Astrocyte of the cerebellum (primary cell): ENCODE results near the gene CREB1.

Experiments used
- DNase-seq: peaks from one replicate; pipeline ENCODE4 v3.0.0-alpha.2; 2011; ENCODE audit warnings: low read depth
- H3K4me3 ChIP-seq: 2 replicates; pipeline ENCODE4 v1.5.1; 2011; ENCODE audit warnings: mild to moderate bottlenecking, low read depth, low read length, moderate library complexity
- in situ Hi-C: cut with HindIII; loops from 2 replicates; pipeline ENCODE4 v1.10.0; 2017; ENCODE audit warnings: low sequenced_read_pairs
- TF ChIP-seq, protein P1 (sequence below): IDR thresholded peaks from 2 replicates; pipeline ENCODE4 v1.5.1; 2012; ENCODE audit warnings: low read length, low read depth, moderate library complexity, mild to moderate bottlenecking; ENCODE audit errors: missing control alignments

The CREB1 gene

DNA sequence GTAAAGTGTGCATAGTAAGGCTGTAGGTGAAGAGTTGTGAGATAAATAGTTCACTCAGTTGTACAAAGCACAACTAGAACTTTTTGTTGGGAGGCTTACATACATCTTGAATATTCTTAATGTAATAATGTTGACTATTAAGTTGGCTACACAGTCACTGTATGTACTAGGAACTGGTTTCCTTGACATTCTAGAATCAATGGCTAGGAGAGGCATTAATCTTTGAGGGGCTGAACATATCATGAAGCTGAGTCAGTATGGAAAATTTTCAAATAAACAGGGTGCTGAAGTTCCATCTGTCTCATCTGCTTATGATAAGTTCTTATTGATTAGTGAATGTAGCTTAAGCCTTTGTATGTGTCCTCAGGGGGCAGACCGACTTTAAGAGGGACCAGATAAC lies 72.0 kb downstream of the CREB1 start:
- in situ Hi-C loops, result no loop called here
- DNase-seq, result no peak

DNA sequence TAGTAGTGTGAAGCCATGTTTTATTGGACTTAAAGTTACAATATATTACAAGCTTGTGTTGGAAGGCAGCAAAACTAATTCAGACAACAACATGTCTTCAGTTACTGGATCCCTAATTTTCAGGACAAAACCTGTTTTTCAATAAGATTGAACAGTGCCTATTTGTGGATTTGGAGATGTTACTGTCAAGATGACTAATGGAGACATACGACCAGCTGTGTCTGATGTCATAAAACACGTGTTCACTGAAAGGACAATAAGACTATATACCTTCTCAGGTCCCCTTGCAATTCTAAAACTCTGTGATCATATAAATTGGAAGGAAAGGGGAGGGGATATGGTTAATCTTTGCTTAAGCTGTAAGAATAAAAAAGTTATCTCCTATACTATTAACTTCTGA lies 73.7 kb downstream of the CREB1 start:
- DNase-seq, result no peak
- H3K4me3 ChIP-seq, result no peak overlapping the region
- TF ChIP-seq, protein P1, sequence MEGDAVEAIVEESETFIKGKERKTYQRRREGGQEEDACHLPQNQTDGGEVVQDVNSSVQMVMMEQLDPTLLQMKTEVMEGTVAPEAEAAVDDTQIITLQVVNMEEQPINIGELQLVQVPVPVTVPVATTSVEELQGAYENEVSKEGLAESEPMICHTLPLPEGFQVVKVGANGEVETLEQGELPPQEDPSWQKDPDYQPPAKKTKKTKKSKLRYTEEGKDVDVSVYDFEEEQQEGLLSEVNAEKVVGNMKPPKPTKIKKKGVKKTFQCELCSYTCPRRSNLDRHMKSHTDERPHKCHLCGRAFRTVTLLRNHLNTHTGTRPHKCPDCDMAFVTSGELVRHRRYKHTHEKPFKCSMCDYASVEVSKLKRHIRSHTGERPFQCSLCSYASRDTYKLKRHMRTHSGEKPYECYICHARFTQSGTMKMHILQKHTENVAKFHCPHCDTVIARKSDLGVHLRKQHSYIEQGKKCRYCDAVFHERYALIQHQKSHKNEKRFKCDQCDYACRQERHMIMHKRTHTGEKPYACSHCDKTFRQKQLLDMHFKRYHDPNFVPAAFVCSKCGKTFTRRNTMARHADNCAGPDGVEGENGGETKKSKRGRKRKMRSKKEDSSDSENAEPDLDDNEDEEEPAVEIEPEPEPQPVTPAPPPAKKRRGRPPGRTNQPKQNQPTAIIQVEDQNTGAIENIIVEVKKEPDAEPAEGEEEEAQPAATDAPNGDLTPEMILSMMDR, result no peak
- in situ Hi-C loops, result no loop called here

More for the DNA sequence above, 72.0 kb downstream of the CREB1 start:
- TF ChIP-seq, protein P1, result no peak
- H3K4me3 ChIP-seq, result no peak overlapping the region

GRCh38 chr2:207606399-207606798 lies 76.6 kb downstream of the CREB1 start:
- no peak overlapping the region for H3K4me3 ChIP-seq
- in situ Hi-C loops, result no loop called here
- TF ChIP-seq, protein P1, result no peak
- no peak for DNase-seq

DNA sequence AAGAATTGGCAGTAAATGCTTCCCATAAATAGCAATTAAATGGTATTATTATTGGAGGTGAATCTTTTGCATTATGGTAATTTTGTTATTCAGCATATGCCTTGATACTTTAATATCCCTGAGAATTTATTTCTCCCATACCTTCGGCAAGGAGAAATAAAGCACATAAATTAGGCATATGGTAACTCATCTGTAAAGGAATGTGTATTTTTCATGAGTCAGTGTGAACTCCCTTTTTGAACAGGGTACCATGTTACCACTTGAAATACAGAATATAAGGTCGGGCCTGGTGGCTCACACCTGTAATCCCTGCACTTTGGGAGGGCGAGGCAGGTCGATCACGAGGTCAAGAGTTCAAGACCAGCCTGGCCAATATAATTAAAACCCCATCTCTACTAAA lies 77.1 kb downstream of the CREB1 start:
- TF ChIP-seq, protein P1, result no peak
- in situ Hi-C loops, result no loop called here
- no peak overlapping the region for H3K4me3 ChIP-seq
- DNase-seq, result no peak

DNA sequence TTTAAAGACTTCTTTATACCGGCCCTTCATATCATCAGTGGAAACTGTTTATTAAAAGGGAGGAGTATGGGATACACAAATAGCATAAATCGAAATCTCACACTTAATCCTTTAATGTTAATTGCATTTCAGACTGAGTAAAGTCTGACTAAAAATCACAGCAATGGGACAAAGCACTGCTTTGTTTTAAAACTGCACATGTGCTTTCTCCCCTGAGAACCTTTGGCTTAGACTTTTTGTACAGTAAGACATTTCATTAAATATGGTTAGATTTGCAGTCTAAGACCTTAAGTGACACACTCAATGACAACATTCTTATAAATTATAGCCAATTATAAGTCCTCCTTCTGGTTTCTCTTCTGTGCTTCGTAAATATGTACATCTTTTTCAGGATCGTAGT lies 83.0 kb downstream of the CREB1 start:
- in situ Hi-C loops, result no loop called here
- no peak overlapping the region for H3K4me3 ChIP-seq
- TF ChIP-seq, protein P1, result no peak
- DNase-seq, result no peak

GRCh38 chr2:207614824-207615223 lies 85.1 kb downstream of the CREB1 start:
- no peak overlapping the region for H3K4me3 ChIP-seq
- TF ChIP-seq, protein P1, result no peak
- in situ Hi-C loops, result no loop called here

GRCh38 chr2:207616185-207616584 lies 86.4 kb downstream of the CREB1 start:
- TF ChIP-seq, protein P1, result no peak
- no peak overlapping the region for H3K4me3 ChIP-seq
- in situ Hi-C loops, result no loop called here
- DNase-seq, result no peak

More at GRCh38 chr2:207614824-207615223, 85.1 kb downstream of the CREB1 start:
- DNase-seq, result no peak
